ENCODE data around the gene THRB.

DNA sequence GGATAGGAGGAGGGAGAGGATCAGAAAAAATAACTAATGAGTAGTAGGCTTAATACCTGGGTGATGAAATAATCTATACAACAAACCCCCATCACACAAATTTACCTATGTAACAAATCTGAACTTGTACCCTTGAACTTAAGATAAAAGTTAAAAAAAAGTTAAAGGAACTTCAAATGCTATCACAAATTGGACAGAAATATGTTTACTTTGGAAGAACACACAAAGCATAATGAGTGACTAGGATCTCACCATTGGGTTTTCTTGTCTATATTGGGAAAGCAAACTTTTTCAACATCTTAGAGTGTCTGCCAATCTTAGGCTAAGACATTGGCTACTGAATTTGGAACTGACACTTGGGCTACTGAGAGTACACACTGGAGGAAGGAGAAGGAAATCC is 140.4 kb downstream of the THRB start:
- TF ChIP-seq EZH2 (IDR thresholded peaks at IDR 0.05; ENCODE audit: insufficient read depth, poor library complexity, severe bottlenecking) (no peak), EZH2phosphoT487 (IDR thresholded peaks at IDR 0.05; ENCODE audit: insufficient read depth, low read depth) (no peak)

Measured in GM23248 (cell line).